Fibroblast of mammary gland (primary cell): ENCODE results near the gene RCN1.

ENCODE experiments used
- DNase-seq: peaks from one replicate; pipeline ENCODE4 v3.0.0-alpha.2; 2010; ENCODE audit warnings: low read depth
- H3K4me3 ChIP-seq: 2 replicates; pipeline ENCODE4 v1.5.1; 2011; ENCODE audit warnings: low read depth, mild to moderate bottlenecking, low read length, moderate library complexity; ENCODE audit not compliant: control insufficient read depth
- TF ChIP-seq, protein P1 (sequence below): conservative IDR thresholded peaks from 2 replicates; pipeline ENCODE4 v1.5.1; 2011; ENCODE audit warnings: low read depth, low read length, inconsistent platforms; ENCODE audit not compliant: control insufficient read depth, insufficient read depth

Gene RCN1

DNA sequence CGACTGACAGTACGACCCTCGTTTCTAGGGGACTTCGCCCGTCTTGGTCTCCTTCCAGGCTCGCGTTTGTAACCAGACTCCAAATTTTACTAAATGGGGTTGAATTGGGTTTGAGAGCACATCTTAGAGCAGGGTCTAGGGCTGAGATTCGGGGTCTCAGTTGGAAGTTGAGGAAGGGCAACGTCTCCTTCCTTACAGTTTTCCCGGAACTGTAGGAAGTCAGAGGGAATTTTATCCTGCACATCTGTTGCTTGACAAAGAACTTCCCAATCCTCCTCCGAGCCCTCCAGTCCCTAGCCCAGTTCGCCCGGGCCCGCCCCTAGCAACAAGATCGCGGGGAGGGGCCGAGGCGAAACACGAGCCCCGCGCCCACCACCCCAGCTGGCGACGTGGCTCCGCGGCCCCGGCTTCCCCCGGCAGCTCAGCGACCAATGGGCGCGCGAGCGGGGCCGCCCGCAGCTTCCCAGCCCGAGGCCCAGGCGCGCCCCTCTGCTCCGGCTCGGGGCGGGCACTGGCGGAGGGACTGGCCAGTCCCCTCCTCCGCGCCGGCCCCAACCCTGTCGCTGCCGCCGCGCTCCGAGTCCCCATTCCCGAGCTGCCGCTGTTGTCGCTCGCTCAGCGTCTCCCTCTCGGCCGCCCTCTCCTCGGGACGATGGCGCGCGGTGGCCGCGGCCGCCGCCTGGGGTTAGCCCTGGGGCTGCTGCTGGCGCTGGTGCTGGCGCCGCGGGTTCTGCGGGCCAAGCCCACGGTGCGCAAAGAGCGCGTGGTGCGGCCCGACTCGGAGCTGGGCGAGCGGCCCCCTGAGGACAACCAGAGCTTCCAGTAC is at the start of gene RCN1:
TSS of gene RCN1 (plus strand) at position 530 of the 826 bp plus-strand sequence. CDS start at position 653, 123 bp downstream.
- peak; percentile 71 for DNase-seq
- TF ChIP-seq, protein P1, sequence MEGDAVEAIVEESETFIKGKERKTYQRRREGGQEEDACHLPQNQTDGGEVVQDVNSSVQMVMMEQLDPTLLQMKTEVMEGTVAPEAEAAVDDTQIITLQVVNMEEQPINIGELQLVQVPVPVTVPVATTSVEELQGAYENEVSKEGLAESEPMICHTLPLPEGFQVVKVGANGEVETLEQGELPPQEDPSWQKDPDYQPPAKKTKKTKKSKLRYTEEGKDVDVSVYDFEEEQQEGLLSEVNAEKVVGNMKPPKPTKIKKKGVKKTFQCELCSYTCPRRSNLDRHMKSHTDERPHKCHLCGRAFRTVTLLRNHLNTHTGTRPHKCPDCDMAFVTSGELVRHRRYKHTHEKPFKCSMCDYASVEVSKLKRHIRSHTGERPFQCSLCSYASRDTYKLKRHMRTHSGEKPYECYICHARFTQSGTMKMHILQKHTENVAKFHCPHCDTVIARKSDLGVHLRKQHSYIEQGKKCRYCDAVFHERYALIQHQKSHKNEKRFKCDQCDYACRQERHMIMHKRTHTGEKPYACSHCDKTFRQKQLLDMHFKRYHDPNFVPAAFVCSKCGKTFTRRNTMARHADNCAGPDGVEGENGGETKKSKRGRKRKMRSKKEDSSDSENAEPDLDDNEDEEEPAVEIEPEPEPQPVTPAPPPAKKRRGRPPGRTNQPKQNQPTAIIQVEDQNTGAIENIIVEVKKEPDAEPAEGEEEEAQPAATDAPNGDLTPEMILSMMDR = no peak
- peak within 1 kb of the TSS; percentile 84 for H3K4me3 ChIP-seq

DNA sequence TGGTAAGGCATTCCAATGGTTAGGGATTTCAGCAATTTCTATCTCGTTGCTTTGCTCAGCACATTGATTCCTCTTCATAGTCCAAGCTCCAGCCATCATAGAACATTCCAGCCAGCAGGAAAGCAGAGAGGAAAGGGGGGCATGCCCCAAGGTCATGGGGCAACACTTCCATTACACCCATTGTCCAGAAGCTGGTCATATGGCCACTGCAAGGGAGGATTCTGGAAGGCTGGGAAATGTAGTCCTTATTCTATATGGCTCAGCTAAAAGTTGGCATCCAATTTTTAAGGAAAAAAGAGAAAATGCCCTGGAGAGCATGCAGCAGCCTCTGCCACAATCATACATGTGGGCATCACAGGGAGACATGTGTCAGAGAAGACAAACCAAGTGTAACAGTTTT is 47.1 kb upstream of the RCN1 start:
- TF ChIP-seq, protein P1 = no peak
- no peak for DNase-seq
- H3K4me3 ChIP-seq = no peak overlapping the region

DNA sequence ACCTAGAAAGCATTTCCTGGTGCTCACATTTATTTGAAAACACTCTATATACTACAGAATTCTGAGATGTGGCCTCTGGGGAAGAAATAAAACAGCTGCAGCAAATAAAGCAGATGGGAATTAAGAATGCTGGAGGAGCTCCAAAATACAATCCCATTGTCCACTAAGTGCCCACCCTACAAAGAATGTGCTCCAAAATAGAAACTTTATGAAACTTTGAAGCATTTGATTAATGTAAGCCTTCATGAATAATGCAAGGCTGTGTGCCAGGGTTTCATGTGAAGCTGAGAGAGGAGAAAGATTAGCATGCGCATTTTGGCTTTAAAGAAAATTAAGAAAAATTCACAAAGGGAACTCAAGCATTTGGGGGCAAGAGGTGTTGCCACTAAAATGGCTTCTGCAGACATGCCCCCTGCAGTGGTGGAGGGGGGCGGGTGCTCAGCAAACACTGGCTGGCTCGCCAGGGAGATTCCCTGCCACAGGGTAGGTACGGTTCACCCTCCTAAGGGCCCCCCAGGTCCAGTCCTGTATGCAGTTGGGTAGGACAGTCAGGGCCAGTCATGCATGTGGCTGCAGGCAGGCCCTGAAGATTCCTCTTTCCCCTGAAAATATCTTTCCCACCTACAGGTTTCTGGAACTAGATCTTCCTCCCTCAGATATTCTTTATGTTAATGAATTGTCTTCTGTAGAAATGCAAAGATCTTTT is 46.6 kb upstream of the RCN1 start:
- DNase-seq = no peak
- no peak overlapping the region for H3K4me3 ChIP-seq
- TF ChIP-seq, protein P1 = no peak

DNA sequence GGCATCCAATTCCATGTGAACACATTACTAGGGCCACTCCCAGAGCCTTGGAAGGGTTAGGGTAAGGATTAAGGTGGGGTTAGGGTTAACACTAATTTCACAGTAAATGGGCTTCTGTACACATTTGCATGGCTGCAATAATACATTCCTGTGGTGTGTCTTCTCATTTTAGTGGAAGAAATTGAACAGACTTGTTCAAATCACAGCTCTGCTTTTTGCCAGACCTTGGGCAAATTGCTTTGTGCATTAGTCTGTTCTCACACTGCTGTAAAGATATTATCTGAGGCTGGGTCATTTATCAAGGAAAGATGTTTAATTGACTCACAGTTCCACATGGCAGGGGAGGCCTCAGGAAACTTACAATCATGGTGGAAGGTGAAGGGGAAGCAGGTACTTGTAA is 45.4 kb upstream of the RCN1 start:
- no peak for DNase-seq
- TF ChIP-seq, protein P1 = no peak
- H3K4me3 ChIP-seq = no peak overlapping the region

DNA sequence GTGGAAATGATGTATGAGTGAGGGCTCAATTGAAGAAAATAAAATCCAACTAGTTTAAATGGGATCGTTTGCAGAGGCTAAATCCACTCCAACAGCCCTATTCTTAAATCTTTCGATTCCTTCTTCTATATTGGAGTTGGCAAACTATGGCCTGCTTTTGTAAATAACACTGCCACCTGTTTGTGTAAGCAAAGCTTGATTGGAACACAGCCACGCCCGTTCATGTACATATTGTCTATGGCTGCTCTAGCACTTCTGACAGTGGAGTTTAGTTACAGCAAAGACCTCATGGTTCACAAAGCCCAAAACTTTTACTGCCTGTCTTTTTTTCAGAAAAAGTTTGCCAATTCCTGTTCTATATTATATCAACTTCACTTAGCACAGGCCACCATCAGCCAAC is 40.6 kb upstream of the RCN1 start:
- TF ChIP-seq, protein P1 = no peak
- no peak overlapping the region for H3K4me3 ChIP-seq
- DNase-seq = no peak

DNA sequence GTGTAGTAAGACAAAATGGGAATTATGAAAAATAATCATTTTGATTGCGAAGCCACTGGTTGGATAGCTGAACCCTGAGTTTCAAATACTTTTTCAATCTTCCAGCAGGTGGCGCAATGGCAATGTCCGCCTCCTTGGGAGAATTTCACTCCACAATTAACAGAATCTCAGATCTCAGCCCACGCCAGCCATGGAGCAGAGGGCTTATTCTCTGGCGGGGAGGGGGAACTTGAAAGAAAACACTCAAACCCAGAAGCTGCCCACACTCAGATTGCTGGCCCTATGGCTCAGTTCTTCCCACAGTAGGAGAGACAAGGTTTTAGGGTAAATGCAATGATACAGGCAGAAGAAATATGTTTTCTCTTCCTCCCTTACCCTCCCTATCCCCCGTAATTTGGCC is 38.7 kb upstream of the RCN1 start:
- DNase-seq = peak; percentile 64
- TF ChIP-seq, protein P1 = peak; percentile 74
- no peak overlapping the region for H3K4me3 ChIP-seq
